ENCODE results near the gene RINT1.
"Not testable (repeated sequence)": the region's sequence is repeated elsewhere in the genome, so short reads cannot be mapped to it uniquely, and the experiment has no call there.

RINT1 gene

DNA sequence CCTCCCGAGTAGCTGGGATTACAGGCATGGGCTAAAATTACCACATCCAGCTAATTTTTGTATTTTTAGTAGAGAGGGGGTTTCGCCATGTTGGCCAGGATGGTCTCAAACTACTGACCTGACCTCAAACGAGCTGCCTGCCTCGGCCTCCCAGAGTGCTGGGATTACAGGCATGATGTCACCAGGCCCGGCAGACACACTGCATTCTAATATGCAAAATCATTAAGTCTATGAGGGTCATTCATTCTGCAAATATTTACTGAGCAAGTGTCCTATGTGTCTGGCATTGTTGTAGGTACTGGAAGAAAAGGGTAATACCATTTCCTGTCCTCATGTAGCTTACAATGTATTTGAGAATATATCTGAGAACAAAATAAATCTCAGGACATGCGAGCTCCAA, 12.6 kb upstream of the RINT1 start:
- Histone ChIP-seq H3K36me3 (peaks cover 27% of the 10 kb centered on the region), H3K27me3 (ENCODE audit: insufficient read depth, low read depth, severe bottlenecking) (no peaks in the 10 kb centered on the region), H3K4me3 (ENCODE audit: low read depth, low read length) (no peak overlapping the region), H3K9me3 (ENCODE audit: severe bottlenecking) (no peaks in the 10 kb centered on the region), H3K27ac (no peak overlapping the region)
- TF ChIP-seq, protein P1, sequence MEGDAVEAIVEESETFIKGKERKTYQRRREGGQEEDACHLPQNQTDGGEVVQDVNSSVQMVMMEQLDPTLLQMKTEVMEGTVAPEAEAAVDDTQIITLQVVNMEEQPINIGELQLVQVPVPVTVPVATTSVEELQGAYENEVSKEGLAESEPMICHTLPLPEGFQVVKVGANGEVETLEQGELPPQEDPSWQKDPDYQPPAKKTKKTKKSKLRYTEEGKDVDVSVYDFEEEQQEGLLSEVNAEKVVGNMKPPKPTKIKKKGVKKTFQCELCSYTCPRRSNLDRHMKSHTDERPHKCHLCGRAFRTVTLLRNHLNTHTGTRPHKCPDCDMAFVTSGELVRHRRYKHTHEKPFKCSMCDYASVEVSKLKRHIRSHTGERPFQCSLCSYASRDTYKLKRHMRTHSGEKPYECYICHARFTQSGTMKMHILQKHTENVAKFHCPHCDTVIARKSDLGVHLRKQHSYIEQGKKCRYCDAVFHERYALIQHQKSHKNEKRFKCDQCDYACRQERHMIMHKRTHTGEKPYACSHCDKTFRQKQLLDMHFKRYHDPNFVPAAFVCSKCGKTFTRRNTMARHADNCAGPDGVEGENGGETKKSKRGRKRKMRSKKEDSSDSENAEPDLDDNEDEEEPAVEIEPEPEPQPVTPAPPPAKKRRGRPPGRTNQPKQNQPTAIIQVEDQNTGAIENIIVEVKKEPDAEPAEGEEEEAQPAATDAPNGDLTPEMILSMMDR (IDR thresholded peaks at IDR 0.05; ENCODE audit: low read depth, low read length), result no peak
- DNase-seq, result no peak

GRCh38 chr7:105520620-105521019, 11.4 kb upstream of the RINT1 start:
- not testable (repeated sequence) for H3K4me3 ChIP-seq (ENCODE audit: low read depth, low read length); H3K27me3 ChIP-seq (ENCODE audit: insufficient read depth, low read depth, severe bottlenecking); H3K9me3 ChIP-seq (ENCODE audit: severe bottlenecking); DNase-seq; H3K27ac ChIP-seq
- H3K36me3 ChIP-seq, result peaks cover 27% of the 10 kb centered on the region

GRCh38 chr7:105521027-105521716, 10.8 kb upstream of the RINT1 start:
- H3K4me3 ChIP-seq (ENCODE audit: low read depth, low read length), result peak overlapping the region; percentile 82
- no peaks in the 10 kb centered on the region for H3K27me3 ChIP-seq (ENCODE audit: insufficient read depth, low read depth, severe bottlenecking)
- no peaks in the 10 kb centered on the region for H3K9me3 ChIP-seq (ENCODE audit: severe bottlenecking)
- peaks cover 27% of the 10 kb centered on the region for H3K36me3 ChIP-seq
- peak; percentile 59 for DNase-seq
- TF ChIP-seq, protein P1 (IDR thresholded peaks at IDR 0.05; ENCODE audit: low read depth, low read length), result no peak
- H3K27ac ChIP-seq, result peak overlapping the region; percentile 79

DNA sequence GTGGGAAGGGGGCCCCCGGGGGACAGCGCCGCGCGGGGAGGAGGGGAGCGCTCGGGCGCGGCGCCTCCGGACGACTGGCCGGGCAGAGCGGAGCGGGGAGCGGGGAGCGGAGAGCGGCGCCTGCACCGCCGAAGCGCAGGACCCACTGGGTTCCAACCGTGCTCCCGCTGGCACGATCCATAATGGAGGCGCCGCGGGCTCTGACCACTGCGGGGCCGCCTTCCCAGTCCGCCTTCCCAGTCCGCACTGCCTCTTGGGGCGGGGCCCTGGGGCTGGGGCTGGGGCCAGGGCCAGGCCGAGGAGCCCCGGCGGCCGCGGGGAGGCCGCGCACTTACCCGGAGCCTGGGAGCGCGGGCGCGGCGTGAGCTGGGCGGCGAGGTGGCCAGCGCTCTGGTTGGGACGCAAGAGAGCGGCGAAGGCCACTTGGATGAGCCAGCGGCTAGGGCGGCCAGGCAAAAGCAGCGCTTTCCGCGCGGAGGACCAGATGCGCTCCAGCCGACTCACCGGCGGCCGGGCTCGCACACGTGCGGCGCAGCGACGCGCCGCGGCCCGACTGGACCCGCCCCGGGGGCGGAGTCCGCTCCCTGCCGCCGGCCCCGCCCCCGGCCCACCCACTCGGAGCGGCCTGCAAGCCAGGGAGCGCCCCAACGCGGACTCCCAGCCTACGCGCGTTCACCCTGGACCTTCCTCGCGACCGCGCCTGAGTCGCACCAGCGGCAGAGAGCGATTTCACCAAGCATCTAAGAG, 10.1 kb upstream of the RINT1 start, which contains the start of gene PUS7:
PUS7 (minus strand) TSS at position 555 of the 747 bp plus-strand sequence. CDS start 13,759 bp downstream, outside the sequence.
- TF ChIP-seq, protein P1 (IDR thresholded peaks at IDR 0.05; ENCODE audit: low read depth, low read length), result no peak
- DNase-seq, result peak; percentile 91
- H3K4me3 ChIP-seq (ENCODE audit: low read depth, low read length), result peak within 1 kb of the TSS; percentile 82
- H3K27me3 ChIP-seq (ENCODE audit: insufficient read depth, low read depth, severe bottlenecking), result no peaks in the 10 kb centered on the region
- H3K27ac ChIP-seq, result peak within 1 kb of the TSS; percentile 79
- no peaks in the 10 kb centered on the region for H3K9me3 ChIP-seq (ENCODE audit: severe bottlenecking)
- peaks cover 26% of the 10 kb centered on the region for H3K36me3 ChIP-seq

GRCh38 chr7:105524423-105524822, 7.6 kb upstream of the RINT1 start:
- not testable (repeated sequence) for H3K4me3 ChIP-seq (ENCODE audit: low read depth, low read length); H3K27ac ChIP-seq; DNase-seq; H3K27me3 ChIP-seq (ENCODE audit: insufficient read depth, low read depth, severe bottlenecking); H3K9me3 ChIP-seq (ENCODE audit: severe bottlenecking); H3K36me3 ChIP-seq

GRCh38 chr7:105524840-105525239, 7.2 kb upstream of the RINT1 start:
- no peak for DNase-seq
- H3K27me3 ChIP-seq (ENCODE audit: insufficient read depth, low read depth, severe bottlenecking), result no peaks in the 10 kb centered on the region
- no peak overlapping the region for H3K4me3 ChIP-seq (ENCODE audit: low read depth, low read length)
- TF ChIP-seq, protein P1 (IDR thresholded peaks at IDR 0.05; ENCODE audit: low read depth, low read length), result no peak
- no peaks in the 10 kb centered on the region for H3K9me3 ChIP-seq (ENCODE audit: severe bottlenecking)
- H3K27ac ChIP-seq, result no peak overlapping the region
- H3K36me3 ChIP-seq, result peaks cover 4% of the 10 kb centered on the region

GRCh38 chr7:105527737-105528136, 4.3 kb upstream of the RINT1 start:
- not testable (repeated sequence) for H3K27me3 ChIP-seq (ENCODE audit: insufficient read depth, low read depth, severe bottlenecking); DNase-seq; H3K4me3 ChIP-seq (ENCODE audit: low read depth, low read length); H3K36me3 ChIP-seq; H3K9me3 ChIP-seq (ENCODE audit: severe bottlenecking); H3K27ac ChIP-seq
